Activated CD4-positive, alpha-beta T cell treated with anti-CD3 and anti-CD28 coated beads for 24 hours (primary cell): ENCODE measurements around the gene MACROD2.
"Not testable (repeated sequence)": the region's sequence is repeated elsewhere in the genome, so short reads cannot be mapped to it uniquely, and the experiment has no call there.

Experiments used
- DNase-seq, 2 donors: peaks; one replicate each; pipeline ENCODE4 v3.0.0-alpha.2; 2020; ENCODE audit warnings: low read depth in 2 of 2

Gene MACROD2

GRCh38 chr20:14989535-14990290, 994.4 kb downstream of the MACROD2 start:
- no peak for DNase-seq

DNA sequence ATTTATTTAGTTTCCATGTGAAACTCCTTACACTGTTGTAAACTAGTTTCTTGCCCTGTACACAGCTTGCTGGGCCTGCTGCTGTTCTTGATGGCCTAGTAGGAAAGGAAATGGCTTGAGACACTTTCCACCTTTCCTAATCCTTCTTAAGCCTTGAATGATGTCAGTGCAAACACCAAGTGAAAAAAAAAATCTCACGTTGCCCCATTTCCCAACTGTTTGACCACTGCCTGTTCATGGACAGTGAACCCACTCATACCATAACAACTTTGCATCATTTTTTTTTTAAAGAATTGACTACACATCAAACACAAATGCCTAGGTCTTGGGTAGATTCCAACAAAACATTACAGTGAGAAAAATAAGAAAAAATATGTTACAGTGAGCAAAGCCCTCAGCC, 995.7 kb downstream of the MACROD2 start:
- no peak for DNase-seq

DNA sequence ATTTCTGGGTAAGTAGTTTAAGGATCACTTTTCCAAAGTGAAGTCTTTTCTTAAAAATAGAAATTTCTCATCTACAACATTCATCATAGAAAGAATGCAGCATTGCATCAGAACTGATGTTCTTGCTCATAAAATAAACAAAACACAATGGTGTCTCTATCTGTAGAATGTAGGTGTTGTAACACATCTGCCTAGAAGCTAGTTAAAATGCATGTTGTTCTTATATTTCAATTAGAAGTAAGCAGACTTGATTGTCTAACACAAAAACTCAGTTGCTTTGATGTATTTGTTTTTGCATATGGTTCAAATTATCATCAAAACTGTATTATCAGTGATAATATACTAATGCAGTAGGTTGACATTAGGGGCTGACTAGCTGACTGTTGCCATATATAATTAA, 996.8 kb downstream of the MACROD2 start:
- no peak for DNase-seq

GRCh38 chr20:14992961-14993360, 997.6 kb downstream of the MACROD2 start:
- DNase-seq = no peak

GRCh38 chr20:14996883-14997672, 1001.8 kb downstream of the MACROD2 start:
- DNase-seq = no peak

- DNase-seq = no peak
Observed at GRCh38 chr20:14997791-14998190, 1002.5 kb downstream of the MACROD2 start.

DNA sequence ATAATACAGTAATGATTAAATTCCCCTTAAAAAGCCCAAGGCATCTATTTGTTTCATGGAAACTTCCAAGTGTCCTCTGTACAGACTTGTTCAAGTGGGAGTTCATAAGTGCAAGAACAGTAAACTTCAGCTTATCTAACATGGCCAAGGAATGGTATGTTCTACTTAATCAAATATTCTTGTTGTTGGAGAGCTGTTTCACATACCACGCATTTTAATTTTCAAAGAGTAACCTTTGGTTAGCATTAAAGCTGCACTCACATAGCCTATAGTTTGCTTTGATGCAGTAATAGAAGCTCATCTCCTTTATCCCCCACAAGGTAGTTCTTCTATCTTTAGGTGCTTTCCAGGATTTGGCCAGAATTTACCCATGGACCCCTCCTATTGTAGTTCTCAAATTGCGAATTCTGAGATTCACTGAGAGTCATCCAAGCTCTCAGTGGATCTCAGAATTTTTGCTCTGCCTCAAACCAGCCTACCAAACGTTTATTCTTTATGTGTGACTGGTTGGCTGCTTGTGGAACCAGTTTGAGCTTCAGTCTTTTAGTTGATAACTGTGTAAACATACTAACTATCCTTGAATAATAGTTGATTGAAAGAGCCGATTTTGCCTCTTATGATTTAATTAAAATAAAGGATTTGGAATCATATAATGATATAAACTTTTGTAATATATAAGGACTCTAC, 1010.1 kb downstream of the MACROD2 start:
- DNase-seq = no peak

- DNase-seq = no peak
Observed at GRCh38 chr20:15011631-15012030, 1016.3 kb downstream of the MACROD2 start.

GRCh38 chr20:15012566-15012965, 1017.2 kb downstream of the MACROD2 start:
- no peak for DNase-seq

DNA sequence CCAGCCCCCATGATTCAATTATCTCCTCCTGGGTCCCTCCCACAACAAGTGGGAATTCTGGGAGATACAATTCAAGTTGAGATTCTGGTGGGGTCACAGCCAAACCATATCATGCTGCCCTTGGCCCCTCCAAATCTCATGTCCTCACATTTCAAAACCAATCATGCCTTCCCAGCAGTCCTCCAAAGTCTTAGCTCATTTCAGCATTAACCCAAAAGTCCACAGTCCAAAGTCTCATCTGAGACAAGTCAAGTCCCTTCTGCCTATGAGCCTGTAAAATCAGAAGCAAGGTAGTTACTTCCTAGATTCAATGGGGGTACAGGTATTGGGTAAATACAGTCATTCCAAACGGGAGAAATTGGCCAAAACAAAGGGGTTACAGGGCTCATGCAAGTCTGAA, 1021.6 kb downstream of the MACROD2 start:
- not testable (repeated sequence) for DNase-seq

- DNase-seq = no peak
Observed at GRCh38 chr20:15018966-15019365, 1023.6 kb downstream of the MACROD2 start.

DNA sequence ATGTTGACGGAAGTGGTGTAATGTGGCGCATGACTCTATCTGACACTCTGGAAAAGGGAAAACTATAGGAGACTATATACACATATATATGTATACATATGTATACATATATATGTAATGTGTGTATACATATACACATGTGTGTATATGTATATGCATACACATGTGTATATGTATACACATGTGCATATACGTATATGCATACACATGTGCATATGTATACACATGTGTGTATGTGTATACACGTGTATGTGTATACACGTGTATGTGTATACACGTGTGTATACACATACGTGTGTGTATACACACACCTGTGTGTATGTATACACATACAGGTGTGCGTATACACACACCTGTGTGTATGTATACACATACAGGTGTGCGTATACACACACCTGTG, 1025.5 kb downstream of the MACROD2 start:
- no peak for DNase-seq

DNA sequence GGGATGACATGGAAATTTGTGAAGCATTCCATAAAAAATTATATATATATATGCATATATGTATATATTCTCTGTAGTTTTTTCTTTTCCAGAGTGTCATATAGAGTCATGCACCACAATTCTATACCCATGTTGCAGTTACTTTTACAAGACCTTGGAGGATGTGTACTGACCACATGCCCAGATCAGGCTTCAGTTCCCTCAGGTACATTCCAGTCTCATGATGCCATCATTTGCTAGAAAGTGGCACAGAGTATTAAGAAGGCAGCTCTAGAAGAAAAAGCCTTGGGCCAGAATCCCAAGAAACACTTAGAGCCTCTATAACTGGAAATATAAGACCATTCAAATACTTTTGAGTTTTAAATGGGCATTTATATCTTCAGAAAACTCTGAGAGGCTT, 1027.6 kb downstream of the MACROD2 start:
- DNase-seq = no peak

DNA sequence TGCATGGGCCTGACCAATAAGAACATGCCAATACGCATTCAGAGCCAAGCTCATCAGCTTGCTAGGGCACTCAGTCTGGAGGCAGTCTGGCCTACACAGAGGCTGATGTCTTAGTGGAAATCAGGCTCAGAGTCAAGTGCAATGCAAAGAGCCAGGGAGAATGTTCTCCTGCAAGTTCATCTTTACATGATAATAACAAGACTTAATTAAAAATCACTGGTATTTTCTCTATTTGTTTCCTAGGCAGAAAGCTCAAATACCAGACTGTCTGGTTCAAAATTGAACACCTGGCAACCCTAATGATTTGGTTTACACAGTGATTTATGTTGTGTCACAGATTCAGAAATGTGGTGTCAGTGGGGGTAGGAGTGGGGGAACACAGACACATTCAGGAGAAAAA, 1031.4 kb downstream of the MACROD2 start:
- no peak for DNase-seq

DNA sequence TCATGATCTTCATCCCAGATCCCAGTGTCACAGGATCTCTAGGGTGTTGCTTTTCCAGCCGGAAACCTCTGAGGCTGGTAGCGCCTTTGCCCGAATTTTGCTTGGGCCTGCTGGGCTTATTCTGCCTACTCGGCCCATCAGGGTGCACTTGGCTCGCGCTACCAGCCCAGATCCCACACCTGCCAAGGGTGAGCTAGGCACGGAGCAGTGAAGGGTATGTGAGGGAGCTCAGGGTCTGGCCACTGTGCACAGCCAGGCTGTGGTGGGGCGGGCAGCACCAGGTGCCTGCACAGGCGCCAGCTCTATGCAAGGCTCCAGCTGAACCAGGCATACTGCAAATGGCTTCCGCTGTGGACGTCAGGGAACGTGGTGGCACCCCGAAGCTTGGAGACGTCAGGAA, 1035.5 kb downstream of the MACROD2 start:
- no peak for DNase-seq

- no peak for DNase-seq
Observed at GRCh38 chr20:15031546-15032351, 1036.4 kb downstream of the MACROD2 start.

GRCh38 chr20:15032352-15032622, 1037.0 kb downstream of the MACROD2 start:
- DNase-seq = no peak

- no peak for DNase-seq
Observed at GRCh38 chr20:15033269-15033668, 1038.0 kb downstream of the MACROD2 start.

GRCh38 chr20:15033891-15034290, 1038.6 kb downstream of the MACROD2 start:
- no peak for DNase-seq

- no peak for DNase-seq
Observed at GRCh38 chr20:15036948-15037347, 1041.6 kb downstream of the MACROD2 start.

DNA sequence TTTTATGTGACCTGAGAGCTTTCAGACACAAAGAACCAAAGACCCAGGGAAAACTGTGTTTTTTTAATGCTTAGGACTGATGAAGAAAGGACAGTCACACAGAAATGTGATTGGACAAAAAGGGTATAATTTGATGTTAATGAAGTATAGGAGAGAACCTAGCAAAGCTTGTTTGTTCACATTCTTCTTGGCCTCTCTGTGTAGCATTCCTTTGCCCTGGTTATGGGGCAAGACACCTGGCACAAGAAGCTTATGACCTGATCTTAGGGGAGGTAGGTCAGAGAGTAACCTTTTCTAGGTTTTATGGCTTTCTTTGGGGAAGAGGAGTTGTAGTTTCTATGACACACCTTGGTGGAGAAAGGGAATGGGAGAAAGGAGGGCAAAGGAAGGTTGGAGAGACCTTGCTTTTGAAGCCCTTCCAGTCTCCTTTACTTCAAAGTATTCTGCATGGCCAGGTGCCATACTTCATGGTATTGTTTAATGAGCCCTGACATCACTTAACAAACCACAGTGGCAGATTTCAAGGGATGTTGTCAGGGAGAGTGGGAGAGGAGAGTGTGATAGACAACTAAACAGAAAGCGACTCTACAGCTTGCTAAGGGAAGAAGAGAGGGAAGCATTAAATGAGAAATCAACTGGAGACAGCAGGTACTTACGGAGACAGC, 1043.9 kb downstream of the MACROD2 start:
- no peak for DNase-seq

- no peak for DNase-seq
Observed at GRCh38 chr20:15042723-15043122, 1047.4 kb downstream of the MACROD2 start.
